ENCODE measurements around the gene SETD2. TPM values are rescaled to one million over a fixed set of nuclear protein-coding genes. Genes with fewer than 3 reads are reported as not detected.

The SETD2 gene
- total and polyA plus RNA-seq, 8 donors = 9.3 to 96.2 (median 66.4) TPM

- no peak for DNase-seq
Measured at GRCh38 chr3:47000198-47000815, 163.6 kb downstream of the SETD2 start.

GRCh38 chr3:46999516-47000197 lies 164.3 kb downstream of the SETD2 start:
- TF ChIP-seq POLR2AphosphoS5 (IDR thresholded peaks at IDR 0.05) (no peak), CTCF (IDR thresholded peaks at IDR 0.05) (no peak), EP300 (IDR thresholded peaks at IDR 0.05) (no peak), POLR2A (IDR thresholded peaks at IDR 0.05) (no peak)

More at GRCh38 chr3:47000198-47000815, 163.6 kb downstream of the SETD2 start:
- 90 to 98% (median 98%) methylated on average over 7 to 10 of the region's 10 CpGs for WGBS, 5 donors
- intact Hi-C loops (cut with DNase I; ENCODE audit: low total_unique reads) = no loop called here
- Histone ChIP-seq H3K27me3 (no peaks in the 10 kb centered on the region), H3K9me3 (no peaks in the 10 kb centered on the region), H3K4me3 (no peak overlapping the region), H3K27ac (peak overlapping the region in 1 of 5 donors; percentile 2), H3K36me3 (peaks cover 73 to 100% (median 91%) of the 10 kb centered on the region in 4 donors), H3K4me1 (peaks cover 0 to 9% (median 8%) of the 10 kb centered on the region in 4 donors)
- TF ChIP-seq POLR2AphosphoS5 (IDR thresholded peaks at IDR 0.05) (no peak), CTCF (IDR thresholded peaks at IDR 0.05) (no peak), POLR2A (IDR thresholded peaks at IDR 0.05) (no peak), EP300 (IDR thresholded peaks at IDR 0.05) (no peak)

GRCh38 chr3:46998852-46999515 lies 164.9 kb downstream of the SETD2 start:
- Histone ChIP-seq H3K4me3 (no peak overlapping the region), H3K9me3 (no peaks in the 10 kb centered on the region), H3K27ac (peak overlapping the region in 1 of 5 donors; percentile 30), H3K4me1 (peaks cover 0 to 9% (median 8%) of the 10 kb centered on the region in 4 donors), H3K36me3 (peaks cover 70 to 100% (median 91%) of the 10 kb centered on the region in 4 donors), H3K27me3 (no peaks in the 10 kb centered on the region)
- DNase-seq = no peak
- intact Hi-C loops (cut with DNase I; ENCODE audit: low total_unique reads) = loop anchor here (5.0 kb wide), 1 partner anchor 77 kb away; no protein-coding TSS in a partner anchor
- 81 to 90% (median 86%) methylated on average over 2 to 22 of the region's 22 CpGs for WGBS, 5 donors
- no peak for TF ChIP-seq EP300 (IDR thresholded peaks at IDR 0.05)
- peak in 1 of 7 experiments; percentile 16 for TF ChIP-seq CTCF (IDR thresholded peaks at IDR 0.05)
- TF ChIP-seq POLR2A (IDR thresholded peaks at IDR 0.05) = no peak
- no peak for TF ChIP-seq POLR2AphosphoS5 (IDR thresholded peaks at IDR 0.05)

More at GRCh38 chr3:46999516-47000197, 164.3 kb downstream of the SETD2 start:
- 91 to 96% (median 94%) methylated on average over 14 of the region's 14 CpGs for WGBS, 5 donors
- Histone ChIP-seq H3K9me3 (no peaks in the 10 kb centered on the region), H3K27me3 (no peaks in the 10 kb centered on the region), H3K27ac (peak overlapping the region in 1 of 5 donors; percentile 30), H3K4me1 (peaks cover 0 to 9% (median 8%) of the 10 kb centered on the region in 4 donors), H3K4me3 (no peak overlapping the region), H3K36me3 (peaks cover 70 to 100% (median 91%) of the 10 kb centered on the region in 4 donors)
- intact Hi-C loops (cut with DNase I; ENCODE audit: low total_unique reads) = loop anchor here (5.0 kb wide), 1 partner anchor 77 kb away; no protein-coding TSS in a partner anchor
- no peak for DNase-seq

Data from stomach (tissue), 9 donors.